Measurements from ENCODE around the gene MYCL.
"Not testable (repeated sequence)": the region's sequence is repeated elsewhere in the genome, so short reads cannot be mapped to it uniquely, and the experiment has no call there.

The MYCL gene

GRCh38 chr1:39890880-39891279 is 10.8 kb downstream of the MYCL start:
- no peak for DNase-seq (ENCODE audit: low spot score)

GRCh38 chr1:39890273-39890672 is 11.4 kb downstream of the MYCL start:
- DNase-seq (ENCODE audit: low spot score), result no peak

- DNase-seq (ENCODE audit: low spot score), result no peak
These were observed 14.9 kb downstream of the MYCL start for GRCh38 chr1:39886757-39887231.

GRCh38 chr1:39885516-39885915 is 16.2 kb downstream of the MYCL start:
- DNase-seq (ENCODE audit: low spot score), result no peak

- DNase-seq (ENCODE audit: low spot score), result no peak
These were observed 19.6 kb downstream of the MYCL start for GRCh38 chr1:39882152-39882551.

- DNase-seq (ENCODE audit: low spot score), result no peak
These were observed 23.4 kb downstream of the MYCL start for GRCh38 chr1:39877980-39878956.

GRCh38 chr1:39877231-39877778 is 24.4 kb downstream of the MYCL start:
- no peak for DNase-seq (ENCODE audit: low spot score)

- no peak for DNase-seq (ENCODE audit: low spot score)
These were observed 25.6 kb downstream of the MYCL start for GRCh38 chr1:39876144-39876543.

- no peak for DNase-seq (ENCODE audit: low spot score)
These were observed 29.0 kb downstream of the MYCL start for GRCh38 chr1:39872698-39873097.

- DNase-seq (ENCODE audit: low spot score), result no peak
These were observed 29.9 kb downstream of the MYCL start for GRCh38 chr1:39871796-39872195.

GRCh38 chr1:39871043-39871442 is 30.7 kb downstream of the MYCL start:
- not testable (repeated sequence) for DNase-seq (ENCODE audit: low spot score)

GRCh38 chr1:39869538-39870112 is 32.1 kb downstream of the MYCL start:
- DNase-seq (ENCODE audit: low spot score), result not testable (repeated sequence)

- DNase-seq (ENCODE audit: low spot score), result no peak
These were observed 35.0 kb downstream of the MYCL start for GRCh38 chr1:39866767-39867166.

- DNase-seq (ENCODE audit: low spot score), result no peak
These were observed 36.0 kb downstream of the MYCL start for GRCh38 chr1:39865762-39866161.

- no peak for DNase-seq (ENCODE audit: low spot score)
These were observed 38.5 kb downstream of the MYCL start for GRCh38 chr1:39863177-39863576.

GRCh38 chr1:39861003-39861402 is 40.7 kb downstream of the MYCL start:
- no peak for DNase-seq (ENCODE audit: low spot score)

- no peak for DNase-seq (ENCODE audit: low spot score)
These were observed 41.6 kb downstream of the MYCL start for GRCh38 chr1:39859859-39860812.

GRCh38 chr1:39858315-39858714 is 43.4 kb downstream of the MYCL start:
- no peak for DNase-seq (ENCODE audit: low spot score)

- DNase-seq (ENCODE audit: low spot score), result no peak
These were observed 44.4 kb downstream of the MYCL start for GRCh38 chr1:39857126-39857878.

GRCh38 chr1:39854738-39855137 is 47.0 kb downstream of the MYCL start:
- no peak for DNase-seq (ENCODE audit: low spot score)

- no peak for DNase-seq (ENCODE audit: low spot score)
These were observed 47.4 kb downstream of the MYCL start for GRCh38 chr1:39854314-39854713.
